GM12865 (cell line): ENCODE results near the gene CGNL1.

Experiments
- DNase-seq: peaks from one replicate; pipeline ENCODE4 v3.0.0; 2010; ENCODE audit warnings: low read depth
- H3K4me3 ChIP-seq: 2 replicates; pipeline ENCODE4 v1.5.1; 2011; ENCODE audit warnings: mild to moderate bottlenecking, low read depth, low read length, control low read depth
- CTCF ChIP-seq: IDR thresholded peaks from 2 replicates; pipeline ENCODE4 v1.5.1; 2011; ENCODE audit warnings: low read length, control low read depth, low read depth, inconsistent platforms; ENCODE audit not compliant: insufficient read depth; ENCODE audit errors: missing control alignments

Gene CGNL1

GRCh38 chr15:57541805-57542504 lies 165.7 kb downstream of the CGNL1 start:
- peak; percentile 81 for TF ChIP-seq CTCF
- DNase-seq: peak; percentile 60
- no peak overlapping the region for H3K4me3 ChIP-seq

- DNase-seq: no peak
- no peak overlapping the region for H3K4me3 ChIP-seq
- TF ChIP-seq CTCF: no peak
Observed at GRCh38 chr15:57542505-57542817, 166.2 kb downstream of the CGNL1 start.

- H3K4me3 ChIP-seq: no peak overlapping the region
- TF ChIP-seq CTCF: no peak
- no peak for DNase-seq
Observed at GRCh38 chr15:57544848-57545480, 168.7 kb downstream of the CGNL1 start.

GRCh38 chr15:57545995-57546394 lies 169.7 kb downstream of the CGNL1 start:
- no peak overlapping the region for H3K4me3 ChIP-seq
- DNase-seq: no peak
- no peak for TF ChIP-seq CTCF

- no peak for TF ChIP-seq CTCF
- no peak overlapping the region for H3K4me3 ChIP-seq
- DNase-seq: no peak
Observed at GRCh38 chr15:57547243-57547755, 171.0 kb downstream of the CGNL1 start.

GRCh38 chr15:57548351-57548750 lies 172.0 kb downstream of the CGNL1 start:
- no peak for DNase-seq
- no peak overlapping the region for H3K4me3 ChIP-seq
- no peak for TF ChIP-seq CTCF
